HepG2 (cell line): ENCODE results near the gene BEAN1. TPM values are rescaled to one million over a fixed set of nuclear protein-coding genes. Genes with fewer than 3 reads are reported as not detected.

Experiments
- CCAR2 ChIP-seq: fragments of 200-400 bp; formaldehyde crosslinking; optimal IDR thresholded peaks from 2 replicates; pipeline ENCODE3; 2018; ENCODE audit warnings: low read depth, mild to moderate bottlenecking, low read length, moderate library complexity
- KLF15 ChIP-seq: sonication (generic); formaldehyde crosslinking; IDR thresholded peaks from 2 replicates; pipeline ENCODE4 v1.8.1; 2023; ENCODE audit warnings: borderline replicate concordance, mild to moderate bottlenecking, inconsistent platforms, missing genetic modification reagents, mixed read lengths
- NR2F6 ChIP-seq, 2 experiments: IDR thresholded peaks; 2 replicates each; pipeline ENCODE4 v1.6.1; 2016; ENCODE audit warnings: antibody characterized with exemption in 1 of 2, mild to moderate bottlenecking in 1 of 2
- RAD21 ChIP-seq: fragments of 450-650 bp; formaldehyde crosslinking; IDR thresholded peaks from 2 replicates; pipeline ENCODE4 v1.5.0; 2020; ENCODE audit warnings: mild to moderate bottlenecking
- REPIN1 ChIP-seq: sonication (generic); formaldehyde crosslinking; IDR thresholded peaks from 2 replicates; pipeline ENCODE4 v1.8.0; 2022; ENCODE audit warnings: missing genetic modification reagents, low read depth, mild to moderate bottlenecking, borderline replicate concordance
- SRSF4 ChIP-seq: fragments of 200-400 bp; formaldehyde crosslinking; IDR thresholded peaks from one replicate; pipeline ENCODE4 v1.6.1; 2018; ENCODE audit warnings: mild to moderate bottlenecking, low read depth, low read length, moderate library complexity; ENCODE audit not compliant: poor library complexity, severe bottlenecking
- WIZ ChIP-seq: sonication (generic); formaldehyde crosslinking; IDR thresholded peaks from 2 replicates; pipeline ENCODE4 v1.5.1; 2020; ENCODE audit warnings: mild to moderate bottlenecking, missing genetic modification reagents
- YEATS2 ChIP-seq: sonication (generic); formaldehyde crosslinking; IDR thresholded peaks from 2 replicates; pipeline ENCODE4 v1.4.0; 2020; ENCODE audit warnings: missing genetic modification reagents, borderline replicate concordance
- ZFAT ChIP-seq: sonication (generic); formaldehyde crosslinking; conservative IDR thresholded peaks from 2 replicates; pipeline ENCODE4 v1.8.1; 2023; ENCODE audit warnings: missing genetic modification reagents, inconsistent platforms
- ZNF230 ChIP-seq: sonication (generic); formaldehyde crosslinking; IDR thresholded peaks from 2 replicates; pipeline ENCODE4 v1.4.0; 2020; ENCODE audit warnings: mild to moderate bottlenecking, missing genetic modification reagents
- ZNF256 ChIP-seq: sonication (generic); formaldehyde crosslinking; conservative IDR thresholded peaks from 2 replicates; pipeline ENCODE4 v1.4.0; 2020; ENCODE audit warnings: missing genetic modification reagents
- ZNF496 ChIP-seq: sonication (generic); formaldehyde crosslinking; IDR thresholded peaks from 2 replicates; pipeline ENCODE4 v1.8.1; 2023; ENCODE audit warnings: mild to moderate bottlenecking, moderate library complexity, missing genetic modification reagents; ENCODE audit not compliant: insufficient replicate concordance
- ZNF564 ChIP-seq: sonication (generic); formaldehyde crosslinking; IDR thresholded peaks from 2 replicates; pipeline ENCODE4 v1.8.1; 2023; ENCODE audit warnings: mild to moderate bottlenecking, missing genetic modification reagents
- ZNF572 ChIP-seq: sonication (generic); formaldehyde crosslinking; IDR thresholded peaks from 2 replicates; pipeline ENCODE4 v1.5.1; 2020; ENCODE audit warnings: mild to moderate bottlenecking, missing genetic modification reagents
- ZNF670 ChIP-seq: sonication (generic); formaldehyde crosslinking; IDR thresholded peaks from 2 replicates; pipeline ENCODE4 v1.8.0; 2022; ENCODE audit warnings: mild to moderate bottlenecking, missing genetic modification reagents, borderline replicate concordance
- ZNF891 ChIP-seq: sonication (generic); formaldehyde crosslinking; IDR thresholded peaks from 2 replicates; pipeline ENCODE4 v1.5.0; 2020; ENCODE audit warnings: mild to moderate bottlenecking, missing genetic modification reagents
- polyA plus RNA-seq, 8 experiments: library from polyadenylated mRNA; depleted of rRNA in 3 of 8; stranded (reverse) in 7 of 8; unstranded in 1 of 8; fragments of >200 nt; fragmentation: Illumina TruSeq in 4 of 8; extraction: Trizol in 4 of 8; gene quantifications; 2 replicates each; pipeline versions ENCODE4 v1.2.1 to v1.2.3, GENCODE V29; 2011 to 2016; ENCODE audit warnings: low read depth in 4 of 8, missing spikeins in 1 of 8, mixed read lengths in 1 of 8; ENCODE audit not compliant: insufficient read depth in 1 of 8
- total RNA-seq, 5 experiments: library from RNA; depleted of rRNA; stranded (reverse); fragments of >200 nt; fragmentation: Illumina TruSeq; extraction: Trizol; gene quantifications; 2 replicates each; pipeline ENCODE4 v1.2.3, GENCODE V29; 2016; ENCODE audit warnings: low read depth in 1 of 5
- TF ChIP-seq, protein P1 (sequence below): IDR thresholded peaks from 2 replicates; pipeline ENCODE4 v1.6.1; 2016; ENCODE audit warnings: low read depth, missing genetic modification reagents, missing compliant biosample characterization
- TF ChIP-seq, protein P2 (sequence below): sonication (generic); formaldehyde crosslinking; conservative IDR thresholded peaks from 2 replicates; pipeline ENCODE4 v1.4.0; 2020; ENCODE audit warnings: missing genetic modification reagents
- TF ChIP-seq, protein P3 (sequence below): sonication (generic); formaldehyde crosslinking; IDR thresholded peaks from 2 replicates; pipeline ENCODE4 v1.8.1; 2023; ENCODE audit warnings: mild to moderate bottlenecking, missing genetic modification reagents
- TF ChIP-seq, protein P4 (sequence below): sonication (generic); formaldehyde crosslinking; IDR thresholded peaks from 2 replicates; pipeline ENCODE4 v1.8.0; 2023; ENCODE audit warnings: mild to moderate bottlenecking, missing genetic modification reagents

The BEAN1 gene
- total and polyA plus RNA-seq, 2 of the 13 experiments (the other 11 are each of a cell fraction or from before 2014, with no cell fraction given): 0.53 to 1.4 TPM

- TF ChIP-seq, protein P1, sequence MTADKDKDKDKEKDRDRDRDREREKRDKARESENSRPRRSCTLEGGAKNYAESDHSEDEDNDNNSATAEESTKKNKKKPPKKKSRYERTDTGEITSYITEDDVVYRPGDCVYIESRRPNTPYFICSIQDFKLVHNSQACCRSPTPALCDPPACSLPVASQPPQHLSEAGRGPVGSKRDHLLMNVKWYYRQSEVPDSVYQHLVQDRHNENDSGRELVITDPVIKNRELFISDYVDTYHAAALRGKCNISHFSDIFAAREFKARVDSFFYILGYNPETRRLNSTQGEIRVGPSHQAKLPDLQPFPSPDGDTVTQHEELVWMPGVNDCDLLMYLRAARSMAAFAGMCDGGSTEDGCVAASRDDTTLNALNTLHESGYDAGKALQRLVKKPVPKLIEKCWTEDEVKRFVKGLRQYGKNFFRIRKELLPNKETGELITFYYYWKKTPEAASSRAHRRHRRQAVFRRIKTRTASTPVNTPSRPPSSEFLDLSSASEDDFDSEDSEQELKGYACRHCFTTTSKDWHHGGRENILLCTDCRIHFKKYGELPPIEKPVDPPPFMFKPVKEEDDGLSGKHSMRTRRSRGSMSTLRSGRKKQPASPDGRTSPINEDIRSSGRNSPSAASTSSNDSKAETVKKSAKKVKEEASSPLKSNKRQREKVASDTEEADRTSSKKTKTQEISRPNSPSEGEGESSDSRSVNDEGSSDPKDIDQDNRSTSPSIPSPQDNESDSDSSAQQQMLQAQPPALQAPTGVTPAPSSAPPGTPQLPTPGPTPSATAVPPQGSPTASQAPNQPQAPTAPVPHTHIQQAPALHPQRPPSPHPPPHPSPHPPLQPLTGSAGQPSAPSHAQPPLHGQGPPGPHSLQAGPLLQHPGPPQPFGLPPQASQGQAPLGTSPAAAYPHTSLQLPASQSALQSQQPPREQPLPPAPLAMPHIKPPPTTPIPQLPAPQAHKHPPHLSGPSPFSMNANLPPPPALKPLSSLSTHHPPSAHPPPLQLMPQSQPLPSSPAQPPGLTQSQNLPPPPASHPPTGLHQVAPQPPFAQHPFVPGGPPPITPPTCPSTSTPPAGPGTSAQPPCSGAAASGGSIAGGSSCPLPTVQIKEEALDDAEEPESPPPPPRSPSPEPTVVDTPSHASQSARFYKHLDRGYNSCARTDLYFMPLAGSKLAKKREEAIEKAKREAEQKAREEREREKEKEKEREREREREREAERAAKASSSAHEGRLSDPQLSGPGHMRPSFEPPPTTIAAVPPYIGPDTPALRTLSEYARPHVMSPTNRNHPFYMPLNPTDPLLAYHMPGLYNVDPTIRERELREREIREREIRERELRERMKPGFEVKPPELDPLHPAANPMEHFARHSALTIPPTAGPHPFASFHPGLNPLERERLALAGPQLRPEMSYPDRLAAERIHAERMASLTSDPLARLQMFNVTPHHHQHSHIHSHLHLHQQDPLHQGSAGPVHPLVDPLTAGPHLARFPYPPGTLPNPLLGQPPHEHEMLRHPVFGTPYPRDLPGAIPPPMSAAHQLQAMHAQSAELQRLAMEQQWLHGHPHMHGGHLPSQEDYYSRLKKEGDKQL (CRISPR knock-in tag): no peak
- no peak for TF ChIP-seq KLF15
- no peak for TF ChIP-seq NR2F6 (IDR thresholded peaks at IDR 0.05)
- TF ChIP-seq NR2F6 (CRISPR knock-in tag; IDR thresholded peaks at IDR 0.05): peak; percentile 40; the same call in 1 of the 2 replicates
- no peak for TF ChIP-seq ZNF572 (CRISPR knock-in tag)
- TF ChIP-seq, protein P2, sequence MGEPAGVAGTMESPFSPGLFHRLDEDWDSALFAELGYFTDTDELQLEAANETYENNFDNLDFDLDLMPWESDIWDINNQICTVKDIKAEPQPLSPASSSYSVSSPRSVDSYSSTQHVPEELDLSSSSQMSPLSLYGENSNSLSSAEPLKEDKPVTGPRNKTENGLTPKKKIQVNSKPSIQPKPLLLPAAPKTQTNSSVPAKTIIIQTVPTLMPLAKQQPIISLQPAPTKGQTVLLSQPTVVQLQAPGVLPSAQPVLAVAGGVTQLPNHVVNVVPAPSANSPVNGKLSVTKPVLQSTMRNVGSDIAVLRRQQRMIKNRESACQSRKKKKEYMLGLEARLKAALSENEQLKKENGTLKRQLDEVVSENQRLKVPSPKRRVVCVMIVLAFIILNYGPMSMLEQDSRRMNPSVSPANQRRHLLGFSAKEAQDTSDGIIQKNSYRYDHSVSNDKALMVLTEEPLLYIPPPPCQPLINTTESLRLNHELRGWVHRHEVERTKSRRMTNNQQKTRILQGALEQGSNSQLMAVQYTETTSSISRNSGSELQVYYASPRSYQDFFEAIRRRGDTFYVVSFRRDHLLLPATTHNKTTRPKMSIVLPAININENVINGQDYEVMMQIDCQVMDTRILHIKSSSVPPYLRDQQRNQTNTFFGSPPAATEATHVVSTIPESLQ: 0 out of 2 replicates have a peak, but pooled peaks have one; percentile 62
- TF ChIP-seq, protein P3, sequence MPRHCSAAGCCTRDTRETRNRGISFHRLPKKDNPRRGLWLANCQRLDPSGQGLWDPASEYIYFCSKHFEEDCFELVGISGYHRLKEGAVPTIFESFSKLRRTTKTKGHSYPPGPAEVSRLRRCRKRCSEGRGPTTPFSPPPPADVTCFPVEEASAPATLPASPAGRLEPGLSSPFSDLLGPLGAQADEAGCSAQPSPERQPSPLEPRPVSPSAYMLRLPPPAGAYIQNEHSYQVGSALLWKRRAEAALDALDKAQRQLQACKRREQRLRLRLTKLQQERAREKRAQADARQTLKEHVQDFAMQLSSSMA (CRISPR knock-in tag): no peak
- TF ChIP-seq REPIN1 (CRISPR knock-in tag): peak; percentile 30; the same call in 1 of the 2 replicates
- TF ChIP-seq ZNF496 (CRISPR knock-in tag): no peak
- TF ChIP-seq ZNF564 (CRISPR knock-in tag): no peak
- no peak for TF ChIP-seq ZNF670 (CRISPR knock-in tag)
- TF ChIP-seq, protein P4, sequence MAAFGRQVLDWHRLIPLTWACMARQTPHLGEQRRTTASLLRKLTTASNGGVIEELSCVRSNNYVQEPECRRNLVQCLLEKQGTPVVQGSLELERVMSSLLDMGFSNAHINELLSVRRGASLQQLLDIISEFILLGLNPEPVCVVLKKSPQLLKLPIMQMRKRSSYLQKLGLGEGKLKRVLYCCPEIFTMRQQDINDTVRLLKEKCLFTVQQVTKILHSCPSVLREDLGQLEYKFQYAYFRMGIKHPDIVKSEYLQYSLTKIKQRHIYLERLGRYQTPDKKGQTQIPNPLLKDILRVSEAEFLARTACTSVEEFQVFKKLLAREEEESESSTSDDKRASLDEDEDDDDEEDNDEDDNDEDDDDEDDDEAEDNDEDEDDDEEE (CRISPR knock-in tag): peak; percentile 62; the same call in 1 of the 2 replicates
- TF ChIP-seq CCAR2: no peak
- no peak for TF ChIP-seq ZNF256 (CRISPR knock-in tag)
- no peak for TF ChIP-seq ZFAT (CRISPR knock-in tag)
- TF ChIP-seq RAD21 (CRISPR knock-in tag): peak; percentile 97
- TF ChIP-seq WIZ (CRISPR knock-in tag): no peak
- no peak for TF ChIP-seq SRSF4
- TF ChIP-seq YEATS2: peak; percentile 60; the same call in 1 of the 2 replicates
- TF ChIP-seq ZNF230 (CRISPR knock-in tag): no peak
- TF ChIP-seq ZNF891 (CRISPR knock-in tag): peak; percentile 33; the same call in 1 of the 2 replicates
These were observed 56.8 kb downstream of the BEAN1 start (continued) for GRCh38 chr16:66483689-66484452.
